RCC 7860 (cell line): ENCODE measurements around the gene HSPA14.
"Not testable (repeated sequence)": the region's sequence is repeated elsewhere in the genome, so short reads cannot be mapped to it uniquely, and the experiment has no call there.

ENCODE experiments used
- DNase-seq: peaks from one replicate; pipeline ENCODE4 v3.0.0-alpha.2; 2015; ENCODE audit warnings: low spot score
- FAIRE-seq: peaks from 2 replicates; lab custom pipeline; 2012; peaks lifted over from hg19 to GRCh38; lab: Jason Lieb, UNC

The HSPA14 gene

DNA sequence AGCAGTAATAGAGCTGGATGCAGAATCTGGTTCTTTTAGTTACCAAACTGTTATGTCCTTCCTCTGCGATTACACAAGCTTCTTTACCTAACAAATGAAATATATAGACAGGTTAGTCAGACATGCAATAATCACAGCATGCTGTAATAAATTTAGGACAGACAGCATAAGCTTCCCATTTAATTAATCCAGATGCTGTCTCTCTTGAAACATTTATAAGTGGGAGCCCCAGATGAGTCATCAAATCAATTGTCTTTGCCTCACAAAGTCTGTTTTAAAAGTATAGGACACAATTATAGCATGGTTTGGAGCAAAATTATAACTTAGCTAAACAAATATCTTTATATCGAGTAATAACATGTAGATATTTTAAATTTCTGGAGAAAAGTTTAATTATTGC is 1.9 kb upstream of the HSPA14 start:
- DNase-seq (no peak), FAIRE-seq (no peak)

DNA sequence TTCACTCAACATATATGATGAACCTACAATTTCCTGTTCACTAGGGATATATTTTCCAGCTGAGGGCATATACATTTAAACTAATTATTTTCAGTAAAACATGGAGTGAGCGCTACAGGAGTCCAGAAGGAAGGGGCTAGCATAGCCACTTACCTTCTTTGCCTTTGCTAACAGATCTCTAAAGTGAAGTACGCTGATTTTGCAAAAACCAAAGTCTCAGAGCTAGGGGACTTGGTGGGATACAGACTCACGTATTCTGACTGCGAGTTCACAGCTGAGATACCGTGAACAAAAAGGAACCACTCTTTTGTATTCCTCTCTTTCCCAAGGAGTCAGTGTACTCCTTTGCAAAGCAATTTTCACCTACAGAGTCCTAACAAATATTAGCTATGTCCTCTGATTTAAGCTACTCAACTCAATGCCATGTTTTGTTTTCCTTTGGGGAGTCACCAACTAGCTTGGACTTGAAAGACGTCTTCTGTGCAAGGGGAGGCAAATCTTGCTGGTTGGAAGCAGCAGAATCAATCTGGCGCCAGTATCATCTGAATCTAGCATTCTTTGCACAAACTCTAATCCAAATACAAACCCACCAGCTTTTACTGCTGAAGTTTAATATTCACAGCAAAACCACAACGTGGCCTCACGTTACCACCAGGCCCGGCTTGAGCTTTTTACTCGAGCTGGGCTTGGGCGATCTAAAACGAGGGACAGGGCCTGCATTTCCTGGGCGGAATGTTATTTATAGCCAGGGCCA is 926 bp upstream of the HSPA14 start:
- FAIRE-seq (no peak), DNase-seq (no peak)

GRCh38 chr10:14838582-14839304 is 637 bp downstream of the HSPA14 start:
- FAIRE-seq = no peak
- no peak for DNase-seq

DNA sequence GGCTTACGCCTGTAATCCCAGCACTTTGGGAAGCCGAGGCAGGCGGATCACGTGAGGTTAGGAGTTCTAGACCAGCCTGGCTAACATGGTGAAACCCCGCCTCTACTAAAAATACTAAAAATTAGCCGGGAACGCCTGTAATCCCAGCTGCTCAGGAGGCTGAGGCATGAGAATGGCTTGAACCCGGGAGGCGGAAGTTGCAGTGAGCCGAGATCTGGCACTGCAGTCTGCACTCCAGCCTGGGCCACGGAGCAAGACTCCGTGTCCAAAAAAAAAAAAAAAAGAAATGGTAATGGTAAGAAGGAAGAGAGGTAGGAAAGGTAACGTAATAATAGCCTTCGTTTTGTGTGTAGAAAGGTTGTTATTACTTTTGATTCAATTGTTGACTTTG is 1.2 kb downstream of the HSPA14 start:
- DNase-seq = no peak
- FAIRE-seq = no peak

GRCh38 chr10:14840178-14840577 is 2.1 kb downstream of the HSPA14 start:
- no peak for DNase-seq
- FAIRE-seq = no peak

DNA sequence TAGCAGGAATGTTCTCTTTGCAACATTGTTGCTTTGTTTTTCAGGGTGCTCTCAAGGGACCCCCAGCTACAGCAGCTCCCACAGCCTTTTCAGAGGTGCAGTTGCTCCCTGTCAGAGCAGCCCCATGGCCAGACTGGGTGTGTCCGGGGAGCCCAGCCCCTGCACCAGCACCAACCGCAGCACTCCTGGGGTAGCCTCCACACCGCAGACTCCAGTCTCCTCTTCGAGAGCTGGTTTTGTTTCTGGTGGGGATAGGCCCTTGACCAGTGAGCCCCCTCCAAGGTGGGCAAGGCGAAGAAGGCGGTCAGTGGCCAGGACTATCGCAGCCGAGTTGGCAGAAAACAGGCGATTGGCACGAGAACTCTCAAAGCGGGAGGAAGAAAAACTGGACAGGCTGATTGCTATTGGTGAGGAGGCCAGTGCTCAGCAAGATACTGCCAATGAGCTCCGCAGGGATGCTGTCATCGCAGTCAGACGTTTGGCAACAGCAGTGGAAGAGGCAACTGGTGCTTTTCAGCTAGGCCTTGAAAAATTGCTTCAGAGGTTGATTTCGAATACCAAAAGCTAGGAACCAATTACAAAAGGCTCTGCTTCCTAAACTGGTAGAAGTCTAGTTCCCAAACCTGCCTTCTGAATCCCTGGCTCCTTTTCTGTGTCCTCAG is 5.4 kb downstream of the HSPA14 start:
- FAIRE-seq = no peak

DNA sequence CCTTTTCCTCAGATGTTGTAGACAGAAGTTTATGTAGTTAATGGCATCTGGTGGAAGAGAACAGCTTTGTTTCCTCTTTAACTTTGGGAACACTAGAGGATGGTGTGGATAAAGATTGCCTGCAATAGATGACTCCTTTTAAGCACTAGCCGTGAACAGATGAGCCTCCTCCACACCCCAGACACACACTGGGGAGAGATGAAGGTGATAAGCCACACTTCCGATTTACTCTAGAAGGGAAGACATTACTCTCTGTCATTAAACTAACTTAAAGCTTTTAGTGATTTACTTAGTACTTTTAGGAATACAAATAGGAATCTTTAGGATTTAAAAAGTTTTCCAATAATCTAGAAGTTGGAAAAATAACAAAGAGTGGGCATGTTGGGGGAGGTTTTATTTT is 6.8 kb downstream of the HSPA14 start:
- no peak for DNase-seq
- no peak for FAIRE-seq

More for the DNA sequence above, 5.4 kb downstream of the HSPA14 start:
- no peak for DNase-seq

- no peak for FAIRE-seq
- no peak for DNase-seq
Observed at GRCh38 chr10:14852236-14852635, 14.1 kb downstream of the HSPA14 start.

DNA sequence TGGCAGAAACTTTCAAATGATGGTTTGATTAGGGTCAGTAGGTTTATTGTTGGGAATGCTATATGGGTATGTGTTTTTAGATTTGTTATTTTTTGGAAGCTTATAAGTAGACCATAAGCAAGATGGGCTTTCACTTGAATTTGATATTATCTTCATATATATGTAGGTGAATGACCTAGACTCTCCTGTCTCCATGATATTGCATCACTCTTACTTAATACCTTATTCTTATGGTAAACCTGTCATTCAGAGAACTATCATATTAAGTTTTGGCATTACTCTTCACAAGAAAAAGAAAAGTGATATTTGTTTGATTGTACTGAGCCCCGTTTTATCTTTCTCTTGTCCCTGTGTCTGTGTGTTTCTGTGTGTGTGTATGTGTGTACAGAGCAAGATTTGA is 17.3 kb downstream of the HSPA14 start:
- DNase-seq (no peak), FAIRE-seq (no peak)

DNA sequence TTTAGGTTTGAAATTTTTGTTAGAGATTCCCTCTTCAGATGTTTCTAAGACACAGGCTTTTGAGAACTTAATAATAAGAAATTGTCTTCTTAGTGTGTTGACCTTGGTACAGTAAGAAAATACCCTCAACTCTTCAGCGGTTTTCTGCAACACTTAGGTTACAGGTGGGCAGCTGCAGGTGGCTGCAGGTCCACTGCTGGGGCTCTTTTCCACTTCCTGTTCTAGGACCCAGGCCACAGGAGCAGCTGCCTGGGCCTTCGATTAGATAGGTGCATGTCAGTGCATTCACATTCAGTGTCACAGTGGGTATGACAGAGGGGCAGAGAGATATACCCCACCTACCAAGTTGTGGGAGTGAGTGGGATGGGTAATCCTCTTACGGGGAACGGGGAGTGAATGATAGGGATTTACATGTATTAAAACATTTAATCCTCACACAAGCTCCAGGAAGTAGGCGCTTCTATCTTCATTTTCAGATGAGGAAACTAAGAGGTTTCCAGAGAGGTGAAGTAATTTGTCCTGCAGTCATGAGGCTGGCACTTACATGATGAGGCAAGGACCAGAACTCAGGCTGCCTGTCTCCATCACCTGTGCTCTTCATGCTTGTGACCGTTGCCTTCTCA is 20.3 kb downstream of the HSPA14 start:
- DNase-seq (no peak), FAIRE-seq (no peak)

GRCh38 chr10:14859043-14859442 is 20.9 kb downstream of the HSPA14 start:
- DNase-seq (no peak), FAIRE-seq (no peak)

DNA sequence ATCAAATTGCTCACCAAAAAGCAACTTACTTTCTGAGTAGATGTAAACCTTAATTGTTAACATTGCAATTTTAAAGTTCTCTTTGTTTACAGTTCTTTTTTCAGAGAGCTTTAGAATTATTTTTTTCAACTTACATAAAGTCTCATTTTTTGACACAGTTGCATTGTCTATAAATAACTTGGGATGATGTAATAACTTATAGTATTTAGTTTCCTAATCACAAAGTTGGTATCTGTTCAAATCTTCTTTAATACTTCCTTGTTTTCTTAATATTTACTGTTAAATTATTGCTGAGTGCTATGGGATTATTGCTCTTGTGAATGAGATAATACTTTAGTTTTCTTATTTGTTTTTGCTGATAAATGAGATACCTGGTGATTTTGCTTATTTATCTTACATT is 21.7 kb downstream of the HSPA14 start:
- DNase-seq (no peak), FAIRE-seq (peak; percentile 10)

DNA sequence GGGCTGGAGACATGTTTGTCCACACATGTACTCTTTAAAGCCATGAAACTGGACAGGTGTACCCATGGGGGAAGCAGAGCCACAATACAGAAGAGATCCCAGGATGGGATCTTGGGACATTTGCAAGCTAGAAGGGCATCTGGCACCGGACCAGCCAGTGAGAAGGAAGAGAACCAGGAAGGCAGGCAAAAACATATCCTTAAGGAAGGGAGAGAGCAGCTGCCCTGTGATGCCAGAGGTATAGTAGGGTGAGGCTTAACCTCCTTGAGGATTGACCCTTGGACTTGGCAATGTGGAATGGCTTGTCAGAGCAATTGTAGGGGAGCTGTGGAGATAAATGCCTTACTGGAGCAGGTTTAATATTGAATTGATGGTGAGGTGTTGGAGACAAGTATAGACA is 22.7 kb downstream of the HSPA14 start:
- no peak for DNase-seq
- FAIRE-seq = no peak

GRCh38 chr10:14864466-14864865 is 26.4 kb downstream of the HSPA14 start:
- not testable (repeated sequence) for DNase-seq, FAIRE-seq

GRCh38 chr10:14864871-14865270 is 26.8 kb downstream of the HSPA14 start:
- DNase-seq, FAIRE-seq: not testable (repeated sequence)

- DNase-seq (peak; percentile 18), FAIRE-seq (peak; percentile 50)
Observed at GRCh38 chr10:14873090-14873760, 35.1 kb downstream of the HSPA14 start.

GRCh38 chr10:14875941-14876340 is 37.8 kb downstream of the HSPA14 start:
- DNase-seq (no peak), FAIRE-seq (no peak)

GRCh38 chr10:14876764-14877163 is 38.7 kb downstream of the HSPA14 start:
- DNase-seq (no peak), FAIRE-seq (no peak)

DNA sequence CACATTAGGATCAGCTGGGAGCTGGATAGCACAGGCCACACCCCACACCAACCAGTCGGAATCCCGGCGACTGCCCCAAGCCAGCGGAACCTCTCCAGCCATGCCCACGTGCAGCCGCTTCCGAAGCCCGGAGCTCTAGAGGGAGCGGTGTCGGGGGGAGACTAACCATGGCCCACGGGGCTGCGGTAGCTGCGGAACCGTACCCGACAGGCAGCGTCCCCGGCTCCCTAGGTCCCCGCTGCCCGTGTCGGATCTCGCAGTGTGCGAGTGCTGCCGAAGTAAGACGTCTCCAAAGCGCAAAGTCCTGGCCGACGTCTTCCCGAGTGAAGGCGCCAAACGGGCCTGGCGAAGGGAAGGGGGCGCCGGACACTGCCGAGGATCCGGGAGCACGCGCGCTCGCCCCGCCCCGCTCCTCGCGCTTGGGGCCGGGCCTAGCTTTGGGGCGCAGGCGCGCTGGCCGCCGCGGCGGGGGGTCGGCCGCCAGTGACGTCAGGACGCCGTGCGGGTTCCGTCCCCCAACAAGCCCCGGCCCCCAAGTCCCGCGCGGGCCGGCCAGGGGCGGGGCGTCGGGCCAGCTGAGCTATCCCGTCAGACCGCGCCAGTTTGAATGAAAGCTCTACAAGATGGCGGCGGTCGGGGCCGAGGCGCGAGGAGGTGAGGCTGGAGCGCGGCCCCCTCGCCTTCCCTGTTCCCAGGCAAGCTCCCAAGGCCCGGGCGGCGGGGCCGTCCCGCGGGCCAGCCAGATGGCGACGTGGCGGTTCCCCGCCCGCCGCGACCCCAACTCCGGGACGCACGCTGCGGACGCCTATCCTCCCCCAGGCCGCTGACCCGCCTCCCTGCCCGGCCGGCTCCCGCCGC is 40.4 kb downstream of the HSPA14 start, which contains the start of gene SUV39H2:
TSS of gene SUV39H2 (plus strand) at position 601 of the 858 bp plus-strand sequence. CDS start at position 624, 23 bp downstream.
- FAIRE-seq = no peak
- DNase-seq = peak; percentile 85
